ENCODE measurements around the gene LRP1B.

GRCh38 chr2:140687825-140688224, 1443.0 kb downstream of the LRP1B start:
- TF ChIP-seq POLR2AphosphoS5 (IDR thresholded peaks at IDR 0.05) (no peak), POLR2A (IDR thresholded peaks at IDR 0.05; ENCODE audit: low read depth) (no peak), EP300 (IDR thresholded peaks at IDR 0.05) (no peak)

Data from esophagus muscularis mucosa (tissue), 3 donors.